ENCODE measurements around the gene CCDC187. TPM values are rescaled to one million over a fixed set of nuclear protein-coding genes. Genes with fewer than 3 reads are reported as not detected.

The CCDC187 gene
- polyA plus RNA-seq, 1 donor from 2014 or later: 0.15 TPM

- no peaks in the 10 kb centered on the region for H3K9me3 Mint-ChIP-seq
- peaks cover 3 to 17% (median 15%) of the 10 kb centered on the region in 3 donors for H3K4me1 Mint-ChIP-seq
- H3K36me3 Mint-ChIP-seq: no peaks in the 10 kb centered on the region
- H3K27me3 Mint-ChIP-seq: no peaks in the 10 kb centered on the region
- no peak overlapping the region for H3K4me3 Mint-ChIP-seq
- peak overlapping the region in 2 of 3 donors; percentile 43 to 71 for H3K27ac Mint-ChIP-seq
These were observed 83.7 kb downstream of the CCDC187 start for GRCh38 chr9:136220017-136220729.

DNA sequence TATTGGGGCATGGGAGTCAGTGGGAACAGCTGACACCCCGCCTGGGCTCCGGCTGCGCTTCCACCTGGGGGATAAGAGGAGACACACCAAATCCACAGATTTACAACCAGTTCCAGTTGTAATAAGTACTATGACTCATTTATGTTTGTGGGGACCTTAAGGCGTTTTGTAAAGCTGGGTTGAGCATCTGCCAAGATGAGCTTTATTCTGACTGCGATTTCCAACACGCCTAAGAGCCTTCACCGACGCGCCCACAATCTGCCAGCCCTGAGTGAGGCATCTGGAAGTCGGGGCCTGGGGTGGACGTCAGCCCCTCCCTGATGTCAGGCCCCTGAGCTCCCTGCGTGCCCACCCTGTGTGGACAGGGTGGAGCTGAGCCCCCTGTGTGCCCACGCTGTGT lies 84.6 kb downstream of the CCDC187 start:
- peaks cover 0 to 11% (median 10%) of the 10 kb centered on the region in 3 donors for H3K4me1 Mint-ChIP-seq
- H3K27me3 Mint-ChIP-seq: no peaks in the 10 kb centered on the region
- H3K4me3 Mint-ChIP-seq: peak overlapping the region in 1 of 4 donors; percentile 35
- no peaks in the 10 kb centered on the region for H3K9me3 Mint-ChIP-seq
- H3K36me3 Mint-ChIP-seq: no peaks in the 10 kb centered on the region
- H3K27ac Mint-ChIP-seq: peak overlapping the region in 1 of 3 donors; percentile 43

GRCh38 chr9:136218673-136219072 lies 85.2 kb downstream of the CCDC187 start:
- H3K4me1 Mint-ChIP-seq: peaks cover 0 to 9% (median 7%) of the 10 kb centered on the region in 3 donors
- H3K9me3 Mint-ChIP-seq: no peaks in the 10 kb centered on the region
- H3K4me3 Mint-ChIP-seq: no peak overlapping the region
- no peaks in the 10 kb centered on the region for H3K27me3 Mint-ChIP-seq
- H3K27ac Mint-ChIP-seq: no peak overlapping the region
- no peaks in the 10 kb centered on the region for H3K36me3 Mint-ChIP-seq

DNA sequence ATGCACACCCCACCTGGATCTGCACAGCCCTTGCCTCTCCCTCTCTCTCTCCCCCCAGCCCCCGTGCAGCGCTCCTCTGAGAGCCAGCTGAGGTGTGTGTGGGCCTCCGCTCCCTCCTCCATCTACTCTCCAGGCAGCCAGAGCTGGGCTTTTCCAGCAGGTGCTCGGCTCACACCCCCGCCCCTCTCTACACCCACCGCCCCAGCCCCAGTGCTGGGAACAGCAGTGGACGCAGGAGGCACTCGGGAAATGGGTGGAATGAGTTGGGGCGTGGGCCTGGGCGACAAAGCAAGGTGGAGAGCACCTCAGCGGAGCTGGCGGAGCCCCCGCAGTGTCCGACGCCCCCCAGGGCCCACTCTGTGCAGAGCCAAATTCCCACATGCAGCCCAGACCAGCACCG lies 85.6 kb downstream of the CCDC187 start:
- no peak overlapping the region for H3K27ac Mint-ChIP-seq
- no peak overlapping the region for H3K4me3 Mint-ChIP-seq
- H3K36me3 Mint-ChIP-seq: no peaks in the 10 kb centered on the region
- no peaks in the 10 kb centered on the region for H3K27me3 Mint-ChIP-seq
- H3K4me1 Mint-ChIP-seq: peaks cover 0 to 7% (median 3%) of the 10 kb centered on the region in 3 donors
- H3K9me3 Mint-ChIP-seq: no peaks in the 10 kb centered on the region

DNA sequence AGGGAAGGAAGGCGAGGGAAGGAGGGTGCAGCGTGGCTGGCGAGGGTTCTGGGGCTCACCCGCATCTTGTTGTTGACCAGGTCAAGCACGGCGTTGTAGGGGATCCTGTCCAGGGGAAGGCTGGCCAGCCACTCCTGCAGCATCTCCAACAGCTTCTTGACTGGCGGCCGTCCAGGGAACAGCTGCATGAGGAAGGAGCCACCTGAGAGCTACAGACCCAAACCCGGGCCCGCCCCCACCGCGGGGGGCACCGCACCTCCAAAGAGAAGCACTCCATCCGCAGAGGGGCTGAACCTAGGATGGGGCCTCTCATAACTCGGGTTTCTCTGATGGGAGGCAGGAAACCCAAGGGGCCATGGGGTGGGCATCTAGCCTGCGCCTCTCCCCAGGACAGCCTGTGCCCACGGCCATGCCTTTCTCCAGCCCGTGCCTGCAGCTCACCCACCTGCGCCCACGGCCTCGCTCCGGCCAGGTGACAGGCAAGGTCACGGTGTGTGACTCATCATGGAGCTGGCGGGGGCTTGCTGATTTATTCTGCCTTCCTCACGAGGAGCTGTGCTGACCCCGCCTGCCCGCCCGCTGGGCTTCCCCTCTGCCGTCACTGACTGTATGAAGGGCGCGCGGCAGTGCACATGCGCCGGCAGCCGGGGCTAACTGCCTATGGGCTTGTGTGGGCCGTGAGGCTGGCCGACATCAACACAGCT lies 87.2 kb downstream of the CCDC187 start:
- no peaks in the 10 kb centered on the region for H3K27me3 Mint-ChIP-seq
- H3K36me3 Mint-ChIP-seq: peaks cover 6% of the 10 kb centered on the region
- H3K9me3 Mint-ChIP-seq: no peaks in the 10 kb centered on the region
- no peak overlapping the region for H3K4me3 Mint-ChIP-seq
- no peak overlapping the region for H3K27ac Mint-ChIP-seq
- peaks cover 0 to 6% (median 5%) of the 10 kb centered on the region in 3 donors for H3K4me1 Mint-ChIP-seq

GRCh38 chr9:136213733-136214132 lies 90.2 kb downstream of the CCDC187 start:
- H3K27ac Mint-ChIP-seq: no peak overlapping the region
- H3K9me3 Mint-ChIP-seq: no peaks in the 10 kb centered on the region
- no peak overlapping the region for H3K4me3 Mint-ChIP-seq
- peaks cover 0 to 6% (median 5%) of the 10 kb centered on the region in 3 donors for H3K4me1 Mint-ChIP-seq
- H3K27me3 Mint-ChIP-seq: no peaks in the 10 kb centered on the region
- H3K36me3 Mint-ChIP-seq: peaks cover 6% of the 10 kb centered on the region

DNA sequence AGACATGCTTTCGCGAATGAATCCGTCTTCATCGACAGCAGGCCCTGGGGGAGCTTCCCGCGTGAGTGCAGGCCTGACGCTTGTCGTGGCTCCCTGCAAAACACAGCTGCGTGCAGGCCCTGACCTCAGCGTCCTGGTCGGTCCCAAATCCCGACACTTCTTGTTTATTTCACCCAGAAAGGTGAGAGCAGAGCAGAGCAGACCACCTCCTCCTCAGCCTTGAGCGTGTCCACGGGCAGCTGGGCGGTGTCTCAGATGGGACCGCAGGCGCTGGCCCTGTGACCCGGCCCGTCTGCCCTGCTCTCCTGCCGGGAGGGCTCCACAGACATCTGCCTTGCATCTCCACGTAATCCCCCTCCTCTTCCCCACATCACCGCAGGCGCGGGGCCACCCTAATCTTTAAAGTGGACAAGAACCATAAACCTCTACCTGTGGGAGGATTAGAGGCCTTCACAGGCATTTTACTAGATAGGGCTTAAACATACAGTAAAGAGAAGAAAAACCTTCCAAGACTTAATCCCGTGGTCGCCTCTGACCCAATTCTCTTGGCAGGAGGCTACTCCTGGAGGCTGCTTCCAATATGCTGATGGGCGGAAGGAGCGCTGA lies 91.4 kb downstream of the CCDC187 start:
- Mint-ChIP-seq H3K27me3 (no peaks in the 10 kb centered on the region), H3K4me1 (peaks cover 0 to 6% (median 5%) of the 10 kb centered on the region in 3 donors), H3K27ac (peak overlapping the region in 1 of 3 donors; percentile 71), H3K36me3 (peaks cover 6% of the 10 kb centered on the region), H3K4me3 (peak overlapping the region in 1 of 4 donors; percentile 54), H3K9me3 (no peaks in the 10 kb centered on the region)

DNA sequence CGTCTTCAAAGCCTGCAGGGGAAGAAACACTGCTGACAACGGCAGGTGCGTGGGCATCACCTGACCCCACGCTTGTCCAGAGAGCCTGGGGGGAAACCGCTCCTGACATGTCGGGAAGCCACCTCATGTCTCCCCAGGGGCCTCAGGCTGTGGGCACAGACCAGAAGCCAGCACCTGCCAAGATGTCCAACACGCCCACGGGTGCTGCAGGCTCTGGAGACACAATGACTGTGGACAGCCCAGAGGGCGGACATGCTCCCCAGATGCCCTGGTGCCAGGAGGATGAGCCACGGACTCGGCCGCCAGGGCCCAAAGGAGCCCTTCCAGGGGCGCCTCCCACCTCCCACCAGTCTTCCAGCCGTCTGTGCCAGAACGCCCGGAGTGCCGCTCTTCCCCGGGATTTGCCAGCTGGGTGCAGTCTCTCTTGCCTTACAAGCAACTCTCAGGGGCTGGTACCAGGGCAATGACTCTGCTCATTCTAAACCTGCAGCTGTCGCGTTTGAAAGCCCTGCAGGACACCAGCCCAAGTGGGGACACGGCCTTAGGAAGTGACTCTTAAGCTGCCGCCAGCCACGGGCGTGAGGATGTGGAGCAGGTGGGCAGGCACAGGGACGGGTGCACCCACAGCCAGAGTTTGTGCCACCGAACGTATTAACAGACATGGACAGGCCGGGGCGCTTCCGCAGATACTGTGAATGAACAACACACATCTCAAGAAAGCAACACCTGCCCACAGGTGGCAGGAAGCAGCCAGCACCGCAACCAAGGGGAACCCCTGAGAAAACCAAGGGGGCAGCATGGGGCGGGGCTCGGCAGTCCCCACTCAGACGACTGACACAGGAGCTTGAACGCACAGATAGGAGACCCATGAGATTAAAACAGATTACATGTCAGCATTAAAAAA lies 92.2 kb downstream of the CCDC187 start:
- peaks cover 6% of the 10 kb centered on the region for H3K36me3 Mint-ChIP-seq

GRCh38 chr9:136211006-136211405 lies 92.9 kb downstream of the CCDC187 start:
- no peak overlapping the region for H3K27ac Mint-ChIP-seq
- H3K4me1 Mint-ChIP-seq: peaks cover 2 to 16% (median 8%) of the 10 kb centered on the region in 3 donors
- H3K36me3 Mint-ChIP-seq: peaks cover 6% of the 10 kb centered on the region
- peaks cover 1% of the 10 kb centered on the region for H3K27me3 Mint-ChIP-seq
- H3K9me3 Mint-ChIP-seq: no peaks in the 10 kb centered on the region
- H3K4me3 Mint-ChIP-seq: no peak overlapping the region

More for the DNA sequence above, 92.2 kb downstream of the CCDC187 start:
- peak overlapping the region in 1 of 4 donors; percentile 32 for H3K4me3 Mint-ChIP-seq
- no peaks in the 10 kb centered on the region for H3K9me3 Mint-ChIP-seq
- peak overlapping the region in 1 of 3 donors; percentile 71 for H3K27ac Mint-ChIP-seq
- no peaks in the 10 kb centered on the region for H3K27me3 Mint-ChIP-seq
- H3K4me1 Mint-ChIP-seq: peaks cover 2 to 11% (median 6%) of the 10 kb centered on the region in 3 donors

GRCh38 chr9:136210276-136210675 lies 93.6 kb downstream of the CCDC187 start:
- Mint-ChIP-seq H3K4me3 (no peak overlapping the region), H3K9me3 (no peaks in the 10 kb centered on the region), H3K27me3 (peaks cover 7% of the 10 kb centered on the region), H3K4me1 (peaks cover 2 to 17% (median 6%) of the 10 kb centered on the region in 3 donors), H3K36me3 (peaks cover 6% of the 10 kb centered on the region), H3K27ac (peak overlapping the region in 2 of 3 donors; percentile 16 to 88)

DNA sequence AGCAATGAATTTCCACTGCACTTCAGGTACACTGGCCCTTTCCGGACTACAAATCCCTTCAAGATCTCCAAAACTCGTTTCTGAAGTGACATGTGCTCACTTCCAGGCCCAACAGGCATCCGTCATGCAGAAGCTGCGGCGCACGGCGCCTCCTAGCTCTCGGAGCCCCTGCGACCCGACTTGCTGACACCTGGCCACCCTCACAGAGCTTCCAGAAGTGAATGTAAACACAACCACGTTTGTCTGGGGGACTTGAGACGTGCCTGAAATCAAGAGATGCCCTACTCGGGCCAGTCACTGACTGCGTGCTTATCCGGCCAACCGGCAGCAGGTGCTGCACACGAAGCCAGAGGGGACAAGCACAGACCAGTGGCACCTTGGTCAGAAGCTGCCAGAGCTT lies 94.1 kb downstream of the CCDC187 start:
- Mint-ChIP-seq H3K36me3 (peaks cover 6% of the 10 kb centered on the region), H3K9me3 (no peaks in the 10 kb centered on the region), H3K4me3 (peak overlapping the region in 1 of 4 donors; percentile 45), H3K27me3 (peaks cover 7% of the 10 kb centered on the region), H3K27ac (peak overlapping the region in 2 of 3 donors; percentile 10 to 88), H3K4me1 (peaks cover 2 to 17% (median 6%) of the 10 kb centered on the region in 3 donors)

DNA sequence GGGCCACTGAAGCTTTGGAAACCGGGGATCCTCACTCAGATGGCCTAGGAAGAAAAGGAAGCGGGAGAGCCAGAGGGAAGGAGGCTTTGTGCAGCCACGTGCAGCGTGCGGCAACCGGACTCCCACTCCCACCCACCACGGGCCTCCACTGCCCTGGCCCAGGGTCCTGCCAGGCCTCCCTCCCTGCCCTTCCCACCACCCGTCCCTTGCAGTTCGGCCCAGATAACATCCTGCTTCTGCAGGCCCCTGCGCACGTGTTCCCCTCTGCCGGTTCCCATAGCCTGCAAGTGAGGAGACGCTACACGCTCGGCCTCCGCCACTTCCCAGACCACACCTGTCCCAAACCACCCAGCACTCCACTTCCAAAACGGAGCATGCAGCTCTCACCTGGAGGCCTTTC lies 94.7 kb downstream of the CCDC187 start:
- peaks cover 6% of the 10 kb centered on the region for H3K36me3 Mint-ChIP-seq
- peaks cover 10% of the 10 kb centered on the region for H3K27me3 Mint-ChIP-seq
- H3K4me3 Mint-ChIP-seq: no peak overlapping the region
- H3K4me1 Mint-ChIP-seq: peaks cover 2 to 17% (median 6%) of the 10 kb centered on the region in 3 donors
- no peaks in the 10 kb centered on the region for H3K9me3 Mint-ChIP-seq
- H3K27ac Mint-ChIP-seq: peak overlapping the region in 1 of 3 donors; percentile 73

DNA sequence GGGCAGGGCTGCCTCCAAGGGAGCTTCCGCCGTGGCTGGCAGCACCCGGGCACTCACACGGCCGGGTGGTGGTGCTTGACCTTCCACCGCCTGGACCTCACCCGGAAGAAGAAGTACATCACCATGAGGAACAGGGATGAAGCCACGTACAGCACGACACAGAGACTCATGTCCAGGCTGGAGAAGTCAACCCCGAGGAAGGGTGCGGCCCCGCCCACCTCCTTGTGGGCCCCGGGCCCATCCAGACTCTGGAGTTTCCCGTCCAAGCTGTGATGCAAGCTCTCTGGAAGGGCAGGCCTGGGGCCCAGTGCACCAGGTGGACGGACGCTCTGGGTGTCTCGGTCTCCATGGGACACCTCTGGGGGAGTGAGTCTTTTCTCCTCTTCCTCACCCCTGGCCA lies 95.2 kb downstream of the CCDC187 start:
- Mint-ChIP-seq H3K9me3 (no peaks in the 10 kb centered on the region), H3K4me1 (peaks cover 2 to 17% (median 6%) of the 10 kb centered on the region in 3 donors), H3K27ac (peak overlapping the region in 1 of 3 donors; percentile 73), H3K36me3 (peaks cover 6% of the 10 kb centered on the region), H3K27me3 (peaks cover 16% of the 10 kb centered on the region), H3K4me3 (no peak overlapping the region)

GRCh38 chr9:136207616-136208015 lies 96.3 kb downstream of the CCDC187 start:
- Mint-ChIP-seq H3K27ac (peak overlapping the region in 2 of 3 donors; percentile 13 to 41), H3K4me1 (peaks cover 2 to 17% (median 6%) of the 10 kb centered on the region in 3 donors), H3K27me3 (peaks cover 20% of the 10 kb centered on the region), H3K36me3 (peaks cover 4% of the 10 kb centered on the region), H3K4me3 (no peak overlapping the region), H3K9me3 (no peaks in the 10 kb centered on the region)
